ENCODE measurements around the gene FICD. TPM values are rescaled to one million over a fixed set of nuclear protein-coding genes. Genes with fewer than 3 reads are reported as not detected.

The FICD gene
- total RNA-seq, 4 donors from 2014 or later, result 4.1 to 11.6 (median 8.6) TPM

DNA sequence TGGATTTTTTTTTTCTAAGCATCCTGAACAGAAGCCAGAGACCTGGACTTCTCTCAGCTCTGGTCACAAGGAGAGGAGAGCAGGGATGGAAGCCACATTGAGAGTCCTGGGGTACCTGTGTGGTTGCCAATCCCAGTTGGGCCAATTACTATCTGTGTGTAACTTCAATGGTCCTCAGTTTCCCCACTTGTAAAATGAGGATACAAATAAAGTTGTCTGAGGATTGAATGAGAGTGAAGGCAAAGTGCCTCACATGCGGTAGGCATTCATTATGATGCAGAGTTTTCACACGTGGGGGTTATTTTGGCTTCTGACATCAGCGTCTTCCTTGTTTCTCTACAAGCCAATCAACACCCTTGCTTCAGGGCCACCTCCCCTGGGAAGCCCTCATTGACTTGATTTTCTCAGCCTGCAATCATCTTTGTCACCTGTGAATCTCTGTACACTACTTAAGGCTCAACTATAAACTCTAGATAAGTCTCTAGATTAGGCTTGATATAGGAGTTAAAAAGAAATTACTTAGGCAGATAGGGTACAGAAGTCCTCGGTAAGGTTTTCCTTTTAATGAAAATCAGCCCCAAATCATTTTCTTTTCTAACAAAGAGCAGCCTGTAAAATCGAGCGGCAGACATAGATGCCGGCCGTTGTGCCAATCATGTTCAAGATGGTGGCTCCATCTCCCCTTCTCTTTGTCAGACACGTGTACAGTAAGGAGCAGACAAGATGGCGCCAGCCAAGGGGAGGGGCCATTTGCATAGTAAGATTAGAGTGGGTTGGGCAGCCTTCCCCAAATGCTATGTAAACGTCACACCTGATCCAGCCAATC lies 37.8 kb upstream of the FICD start:
- no peak for DNase-seq
- H3K36me3 ChIP-seq, result no peaks in the 10 kb centered on the region
- H3K9me3 ChIP-seq, result no peaks in the 10 kb centered on the region
- H3K4me3 ChIP-seq, result no peak overlapping the region
- no peak overlapping the region for H3K27ac ChIP-seq
- H3K27me3 ChIP-seq, result no peaks in the 10 kb centered on the region
- TF ChIP-seq POLR2A (IDR thresholded peaks at IDR 0.05), result no peak
- TF ChIP-seq, protein P1, sequence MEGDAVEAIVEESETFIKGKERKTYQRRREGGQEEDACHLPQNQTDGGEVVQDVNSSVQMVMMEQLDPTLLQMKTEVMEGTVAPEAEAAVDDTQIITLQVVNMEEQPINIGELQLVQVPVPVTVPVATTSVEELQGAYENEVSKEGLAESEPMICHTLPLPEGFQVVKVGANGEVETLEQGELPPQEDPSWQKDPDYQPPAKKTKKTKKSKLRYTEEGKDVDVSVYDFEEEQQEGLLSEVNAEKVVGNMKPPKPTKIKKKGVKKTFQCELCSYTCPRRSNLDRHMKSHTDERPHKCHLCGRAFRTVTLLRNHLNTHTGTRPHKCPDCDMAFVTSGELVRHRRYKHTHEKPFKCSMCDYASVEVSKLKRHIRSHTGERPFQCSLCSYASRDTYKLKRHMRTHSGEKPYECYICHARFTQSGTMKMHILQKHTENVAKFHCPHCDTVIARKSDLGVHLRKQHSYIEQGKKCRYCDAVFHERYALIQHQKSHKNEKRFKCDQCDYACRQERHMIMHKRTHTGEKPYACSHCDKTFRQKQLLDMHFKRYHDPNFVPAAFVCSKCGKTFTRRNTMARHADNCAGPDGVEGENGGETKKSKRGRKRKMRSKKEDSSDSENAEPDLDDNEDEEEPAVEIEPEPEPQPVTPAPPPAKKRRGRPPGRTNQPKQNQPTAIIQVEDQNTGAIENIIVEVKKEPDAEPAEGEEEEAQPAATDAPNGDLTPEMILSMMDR (IDR thresholded peaks at IDR 0.05), result no peak
- no peaks in the 10 kb centered on the region for H3K4me1 ChIP-seq

DNA sequence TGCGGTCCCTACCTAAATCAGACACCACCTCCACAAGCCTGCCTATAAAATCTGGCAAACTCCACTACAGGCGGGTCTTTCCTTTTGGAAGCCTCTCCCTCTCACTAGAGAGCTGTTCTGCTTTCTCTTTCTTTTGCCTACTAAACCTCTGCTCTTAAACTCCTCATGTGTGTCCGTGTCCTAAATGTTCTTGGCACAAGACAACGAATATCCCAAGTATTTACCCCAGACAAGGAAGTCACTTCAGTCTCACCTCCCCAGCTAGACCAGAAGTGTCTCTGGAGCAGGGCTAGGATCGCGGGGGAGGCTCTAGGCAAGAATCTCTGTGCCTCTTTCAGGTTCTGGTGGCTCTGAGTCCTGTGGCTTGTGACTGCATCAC lies 37.2 kb upstream of the FICD start:
- Histone ChIP-seq H3K36me3 (no peaks in the 10 kb centered on the region), H3K4me1 (no peaks in the 10 kb centered on the region), H3K27me3 (no peaks in the 10 kb centered on the region), H3K27ac (no peak overlapping the region), H3K9me3 (no peaks in the 10 kb centered on the region), H3K4me3 (no peak overlapping the region)
- no peak for DNase-seq
- TF ChIP-seq, protein P1 (IDR thresholded peaks at IDR 0.05), result no peak
- TF ChIP-seq POLR2A (IDR thresholded peaks at IDR 0.05), result no peak

DNA sequence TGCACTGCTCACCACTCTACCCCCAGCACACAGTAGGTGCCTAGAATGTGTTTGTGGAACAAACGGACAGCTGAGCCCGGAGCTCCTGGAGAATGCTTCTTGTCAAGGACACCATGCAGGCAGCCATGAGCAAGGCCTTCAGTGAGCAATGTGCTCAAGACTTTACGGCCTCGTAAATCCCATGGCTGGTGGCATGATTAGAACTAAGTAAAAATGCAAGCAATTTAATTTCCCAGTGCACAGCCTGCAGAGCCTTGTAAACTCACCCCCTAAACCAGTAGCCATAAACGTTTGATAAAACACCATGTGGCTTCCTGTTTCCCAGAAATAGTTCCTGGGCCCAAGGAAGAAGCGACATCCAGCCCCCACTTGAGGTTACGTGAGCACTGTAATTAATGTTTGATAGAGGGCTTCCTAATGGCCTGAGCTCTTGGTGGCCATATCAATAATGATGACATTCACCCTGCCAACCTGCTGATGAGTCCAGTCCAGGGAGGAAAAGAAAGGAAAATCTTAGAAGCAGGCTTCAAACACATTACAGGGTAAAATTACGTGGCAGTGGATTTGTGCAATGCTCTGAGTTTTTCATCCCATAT lies 36.4 kb upstream of the FICD start:
- Histone ChIP-seq H3K27me3 (no peaks in the 10 kb centered on the region), H3K36me3 (no peaks in the 10 kb centered on the region), H3K9me3 (no peaks in the 10 kb centered on the region), H3K4me3 (no peak overlapping the region), H3K27ac (no peak overlapping the region), H3K4me1 (no peaks in the 10 kb centered on the region)
- TF ChIP-seq, protein P1 (IDR thresholded peaks at IDR 0.05), result no peak
- TF ChIP-seq POLR2A (IDR thresholded peaks at IDR 0.05), result no peak
- no peak for DNase-seq

DNA sequence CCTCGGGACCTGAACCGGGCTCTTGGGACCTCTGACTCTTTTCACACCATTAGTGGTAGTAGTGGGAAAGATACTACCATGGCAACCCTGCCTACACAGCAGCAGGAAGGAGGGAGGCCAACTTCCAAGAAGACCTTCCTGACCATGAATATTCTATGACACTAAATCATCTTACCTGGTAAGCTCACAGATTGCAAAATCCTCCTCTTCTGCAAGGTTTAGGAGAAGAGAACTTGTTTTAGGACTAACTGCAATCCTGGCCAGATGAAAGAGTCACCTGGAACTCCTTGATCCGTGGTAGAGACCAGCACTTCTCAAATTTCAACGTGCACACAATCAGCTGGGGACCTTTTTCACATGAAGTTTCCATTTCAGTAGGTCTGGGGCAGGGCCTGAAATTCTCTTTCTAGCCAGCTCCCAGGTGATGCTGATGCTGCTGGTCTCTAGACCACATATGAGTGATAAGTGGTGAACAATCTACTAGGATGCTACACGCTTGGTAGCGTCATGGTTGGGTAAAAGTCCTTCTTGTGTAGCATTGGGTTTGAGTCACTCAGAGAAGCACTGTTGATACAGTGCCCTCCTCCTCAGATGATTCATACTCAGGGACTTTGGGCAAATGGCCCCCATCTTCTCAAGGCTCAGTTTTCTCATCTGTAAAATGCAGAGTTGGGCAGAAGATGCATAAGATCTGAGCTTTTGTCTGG lies 35.6 kb upstream of the FICD start:
- H3K36me3 ChIP-seq, result no peaks in the 10 kb centered on the region
- no peak overlapping the region for H3K4me3 ChIP-seq
- H3K4me1 ChIP-seq, result no peaks in the 10 kb centered on the region
- no peaks in the 10 kb centered on the region for H3K9me3 ChIP-seq
- TF ChIP-seq POLR2A (IDR thresholded peaks at IDR 0.05), result no peak
- TF ChIP-seq, protein P1 (IDR thresholded peaks at IDR 0.05), result no peak
- DNase-seq, result no peak
- no peak overlapping the region for H3K27ac ChIP-seq
- H3K27me3 ChIP-seq, result no peaks in the 10 kb centered on the region

DNA sequence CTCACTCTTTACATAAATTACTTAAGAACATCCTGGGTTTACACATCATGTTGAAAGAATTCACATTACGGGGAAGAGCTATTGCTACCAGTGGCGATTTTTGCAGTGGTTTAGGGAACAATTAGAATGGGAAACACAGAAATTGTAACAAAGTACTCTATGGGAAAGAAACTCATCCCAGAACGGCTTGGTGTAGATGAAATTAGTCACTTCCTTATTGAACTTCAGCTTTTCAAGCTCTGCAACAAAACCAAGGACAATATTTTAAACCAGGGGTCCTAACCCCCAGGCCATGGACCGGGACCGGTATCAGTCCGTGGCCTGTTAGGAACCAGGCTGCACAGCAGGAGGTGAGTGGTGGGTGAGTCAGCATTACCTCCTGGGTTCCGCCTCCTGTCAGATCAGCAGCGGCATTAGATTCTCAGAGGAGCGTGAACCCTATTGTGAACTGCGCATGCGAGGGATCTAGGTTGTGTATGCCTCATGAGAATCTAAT lies 32.3 kb upstream of the FICD start:
- Histone ChIP-seq H3K27ac (no peak overlapping the region), H3K9me3 (no peaks in the 10 kb centered on the region), H3K4me3 (no peak overlapping the region), H3K4me1 (no peaks in the 10 kb centered on the region), H3K27me3 (no peaks in the 10 kb centered on the region), H3K36me3 (no peaks in the 10 kb centered on the region)
- TF ChIP-seq, protein P1 (IDR thresholded peaks at IDR 0.05), result no peak
- no peak for TF ChIP-seq POLR2A (IDR thresholded peaks at IDR 0.05)
- no peak for DNase-seq
